Muscle of leg (tissue), 11 donors: Measurements from ENCODE around the gene CCL19. TPM values are rescaled to one million over a fixed set of nuclear protein-coding genes. Genes with fewer than 3 reads are reported as not detected.

Source experiments
- DNase-seq: peaks from one replicate; pipeline ENCODE4 v3.0.0; 2013
- H3K27ac ChIP-seq: one replicate; pipeline ENCODE4 v1.5.1; 2013; ENCODE audit warnings: mild to moderate bottlenecking, low read length, control low read depth
- H3K27me3 ChIP-seq: one replicate; pipeline ENCODE4 v1.6.1; 2013; ENCODE audit warnings: low read length; ENCODE audit not compliant: control insufficient read depth, insufficient read depth
- H3K36me3 ChIP-seq: one replicate; pipeline ENCODE4 v1.6.1; 2013; ENCODE audit warnings: low read length; ENCODE audit not compliant: control insufficient read depth, insufficient read depth
- H3K4me1 ChIP-seq: one replicate; pipeline ENCODE4 v1.6.1; 2013; ENCODE audit warnings: low read length; ENCODE audit not compliant: control insufficient read depth, insufficient read depth
- H3K4me3 ChIP-seq: one replicate; pipeline ENCODE4 v1.5.1; 2013; ENCODE audit warnings: low read length, control low read depth
- H3K9me3 ChIP-seq: replicated peaks from 2 replicates; pipeline ENCODE4 v1.6.1; 2013; ENCODE audit warnings: low read depth, low read length; ENCODE audit not compliant: control insufficient read depth
- WGBS: methylation state at CpG from one replicate; pipeline ENCODE4 v1.1.5; 2013; ENCODE audit warnings: missing lambda C conversion rate; ENCODE audit not compliant: insufficient coverage; 5-methylcytosine and 5-hydroxymethylcytosine counted together
- polyA plus RNA-seq, 8 donors: library from polyadenylated mRNA; unstranded; fragments of 120-200 nt; gene quantifications; one replicate each; pipeline versions ENCODE4 v1.2.1 to v1.2.3, GENCODE V29; 2013; ENCODE audit warnings: inconsistent platforms in 1 of 8, low replicate concordance in 1 of 8; ENCODE audit not compliant: insufficient read length in 8 of 8, insufficient read depth in 1 of 8
- total RNA-seq: library from RNA; stranded (reverse); fragments of 120-200 nt; gene quantifications from one replicate; pipeline ENCODE4 v1.2.4, GENCODE V29; 2013

CCL19 gene
- total and polyA plus RNA-seq, 9 donors, result 0.16 to 0.48 (median 0.35) TPM; not detected in 4

DNA sequence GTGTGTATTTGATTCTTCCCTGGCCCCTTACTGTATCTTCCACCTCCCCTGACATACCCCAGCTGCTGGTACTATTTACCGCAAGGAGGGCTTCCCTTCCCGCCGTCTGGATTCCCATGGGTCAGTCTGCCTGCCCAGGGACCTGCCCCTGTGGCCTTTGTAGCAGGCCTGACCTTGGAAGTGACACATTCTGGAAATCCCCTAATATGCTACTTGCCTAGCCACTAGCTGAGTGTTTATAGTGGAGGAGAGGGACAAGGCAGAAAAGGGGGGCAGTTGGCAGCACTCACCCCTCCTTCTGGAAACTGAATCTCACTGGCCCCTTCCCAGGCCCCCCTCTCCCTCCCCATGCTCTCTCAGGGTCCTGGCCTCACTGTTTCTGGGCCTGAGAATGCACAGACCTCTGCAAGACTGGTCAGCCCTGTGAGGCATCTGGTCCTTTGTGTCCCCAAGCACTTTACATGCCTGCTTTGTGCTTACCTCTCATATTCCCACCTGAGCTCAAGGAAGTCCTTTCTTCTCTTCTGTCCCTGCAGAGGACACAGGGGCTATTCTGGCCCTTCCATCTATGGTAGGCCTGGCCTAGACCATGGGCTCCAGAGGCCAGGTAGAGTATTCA, 27.0 kb upstream of the CCL19 start:
- no peaks in the 10 kb centered on the region for H3K36me3 ChIP-seq
- H3K9me3 ChIP-seq, result no peaks in the 10 kb centered on the region
- H3K27ac ChIP-seq, result no peak overlapping the region
- no peak for DNase-seq
- H3K27me3 ChIP-seq, result peaks cover 3% of the 10 kb centered on the region
- WGBS, result no CpG with 5 or more reads among the region's 3 CpGs
- H3K4me1 ChIP-seq, result no peaks in the 10 kb centered on the region
- H3K4me3 ChIP-seq, result no peak overlapping the region

DNA sequence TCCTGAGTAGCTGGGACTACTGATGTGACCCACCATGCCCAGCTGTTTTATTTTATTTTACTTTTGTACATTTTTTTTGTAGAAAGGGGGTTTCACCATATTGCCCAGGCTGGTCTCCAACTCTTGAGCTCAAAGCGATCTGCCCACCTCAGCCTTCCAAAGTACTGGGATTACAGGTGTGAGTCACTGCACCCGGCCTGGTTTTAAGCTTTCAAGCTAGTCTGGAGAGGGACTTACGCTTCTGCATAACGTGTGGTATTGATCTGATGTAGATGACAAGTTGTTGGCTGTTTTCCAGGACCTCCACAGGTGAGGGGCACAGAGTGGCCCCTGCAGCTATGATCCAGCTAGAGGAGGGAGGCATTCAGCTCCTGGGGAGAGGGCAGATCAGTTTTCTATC, 25.6 kb upstream of the CCL19 start:
- DNase-seq, result no peak
- Histone ChIP-seq H3K36me3 (no peaks in the 10 kb centered on the region), H3K4me1 (no peaks in the 10 kb centered on the region), H3K4me3 (no peak overlapping the region), H3K9me3 (no peaks in the 10 kb centered on the region), H3K27ac (no peak overlapping the region), H3K27me3 (peaks cover 3% of the 10 kb centered on the region)
- WGBS, result 63% methylated on average over 2 of the region's 4 CpGs

DNA sequence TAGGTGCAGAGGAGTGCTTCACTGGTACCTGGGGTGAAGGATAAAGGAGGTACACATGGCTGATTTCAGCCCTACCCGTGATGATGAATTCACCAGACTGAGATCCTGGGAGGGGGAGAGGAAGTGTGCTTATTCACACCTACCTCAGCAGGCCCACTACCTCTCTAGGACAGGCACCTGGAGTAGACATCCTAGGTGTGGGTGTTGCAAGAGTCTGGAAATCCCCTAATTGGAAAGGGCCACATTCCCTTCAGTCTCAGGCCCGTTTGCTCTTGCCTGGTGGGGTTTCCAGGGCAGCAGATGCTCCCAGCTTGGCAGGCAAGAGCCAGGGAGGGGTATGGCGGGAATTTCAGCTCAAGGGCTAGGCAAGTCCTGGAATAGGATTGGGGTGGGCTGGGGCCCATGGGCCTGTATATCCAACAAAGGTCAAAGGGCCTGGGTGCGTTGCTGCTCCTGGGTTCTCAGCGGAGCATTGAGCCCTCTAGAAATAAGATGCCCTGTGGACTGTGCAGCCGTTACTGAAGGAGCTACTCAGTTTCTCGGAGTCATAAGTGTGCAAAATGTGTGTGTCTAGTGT, 24.7 kb upstream of the CCL19 start:
- H3K9me3 ChIP-seq, result no peaks in the 10 kb centered on the region
- DNase-seq, result no peak
- H3K4me1 ChIP-seq, result no peaks in the 10 kb centered on the region
- 80% methylated on average over 6 of the region's 7 CpGs for WGBS
- no peak overlapping the region for H3K27ac ChIP-seq
- H3K27me3 ChIP-seq, result peaks cover 3% of the 10 kb centered on the region
- no peaks in the 10 kb centered on the region for H3K36me3 ChIP-seq
- no peak overlapping the region for H3K4me3 ChIP-seq

DNA sequence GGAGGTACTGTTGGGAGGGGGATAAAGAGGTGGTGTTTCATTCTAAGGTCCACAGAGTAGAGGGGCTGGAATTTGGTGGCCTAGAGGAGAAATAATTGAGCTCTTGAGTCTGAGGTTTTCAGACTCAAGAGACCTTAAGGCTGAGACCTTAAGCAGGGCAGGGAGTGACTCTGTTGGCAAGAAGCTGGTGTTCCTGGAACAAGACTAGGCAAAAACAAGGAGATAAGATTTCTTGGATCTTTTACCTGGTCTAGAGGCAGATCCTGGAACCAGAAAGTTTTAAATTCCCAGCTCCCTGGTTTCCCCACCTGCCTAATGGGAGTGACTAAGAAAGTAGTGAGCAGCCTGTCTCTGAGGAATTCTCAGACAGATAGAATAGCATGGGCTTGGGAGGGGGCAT, 22.9 kb upstream of the CCL19 start:
- Histone ChIP-seq H3K36me3 (no peaks in the 10 kb centered on the region), H3K9me3 (no peaks in the 10 kb centered on the region), H3K4me1 (peaks cover 4% of the 10 kb centered on the region), H3K27me3 (peaks cover 3% of the 10 kb centered on the region), H3K4me3 (no peak overlapping the region), H3K27ac (no peak overlapping the region)
- no peak for DNase-seq

DNA sequence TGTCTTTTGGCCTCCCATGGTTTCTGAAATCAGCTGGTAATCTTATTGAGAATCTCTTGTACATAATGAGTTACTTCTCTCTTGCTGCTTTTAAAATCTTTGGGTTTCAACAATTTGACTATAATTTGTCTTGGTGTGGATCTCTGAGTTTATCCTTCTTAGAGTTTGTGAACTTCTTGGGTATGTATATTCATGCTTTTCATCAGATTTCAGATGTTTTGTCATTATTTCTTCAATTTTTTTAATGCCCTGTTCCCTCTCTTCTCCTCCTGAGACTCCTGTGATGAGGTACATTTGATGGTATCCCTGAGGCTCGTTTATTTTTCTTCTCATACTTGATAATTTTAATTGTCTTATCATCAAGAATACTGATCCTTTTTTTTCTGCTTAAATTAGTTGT, 21.1 kb upstream of the CCL19 start:
- peaks cover 3% of the 10 kb centered on the region for H3K27me3 ChIP-seq
- H3K36me3 ChIP-seq, result no peaks in the 10 kb centered on the region
- H3K27ac ChIP-seq, result no peak overlapping the region
- WGBS, result no CpG with 5 or more reads among the region's 1 CpG
- no peak for DNase-seq
- peaks cover 4% of the 10 kb centered on the region for H3K4me1 ChIP-seq
- no peaks in the 10 kb centered on the region for H3K9me3 ChIP-seq
- no peak overlapping the region for H3K4me3 ChIP-seq

DNA sequence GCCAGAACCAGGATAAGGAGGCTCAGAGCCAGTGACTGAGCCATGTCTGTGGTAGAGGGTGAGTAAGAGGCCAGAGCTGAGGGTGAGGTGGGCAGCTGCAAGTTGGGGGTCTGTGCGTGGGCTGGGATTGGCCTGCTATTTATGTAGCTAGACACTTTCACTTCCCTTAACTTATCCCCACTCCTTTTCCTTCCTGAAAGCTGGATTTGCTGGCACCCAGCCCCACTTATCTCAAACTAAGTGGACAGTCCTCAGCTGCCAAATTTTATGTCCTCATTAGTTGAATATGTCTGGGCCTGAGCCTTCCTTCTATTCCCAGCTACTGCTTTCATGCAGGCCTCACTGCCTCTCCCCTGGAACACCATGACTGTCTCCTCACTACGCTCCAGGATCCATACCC, 18.9 kb upstream of the CCL19 start, which contains the start of gene CCL21:
Gene CCL21, minus strand, starts transcription at position 114 of the 400 bp plus-strand sequence. Its CDS starts 70 bp downstream, at position 44.
- peak; percentile 58 for DNase-seq

DNA sequence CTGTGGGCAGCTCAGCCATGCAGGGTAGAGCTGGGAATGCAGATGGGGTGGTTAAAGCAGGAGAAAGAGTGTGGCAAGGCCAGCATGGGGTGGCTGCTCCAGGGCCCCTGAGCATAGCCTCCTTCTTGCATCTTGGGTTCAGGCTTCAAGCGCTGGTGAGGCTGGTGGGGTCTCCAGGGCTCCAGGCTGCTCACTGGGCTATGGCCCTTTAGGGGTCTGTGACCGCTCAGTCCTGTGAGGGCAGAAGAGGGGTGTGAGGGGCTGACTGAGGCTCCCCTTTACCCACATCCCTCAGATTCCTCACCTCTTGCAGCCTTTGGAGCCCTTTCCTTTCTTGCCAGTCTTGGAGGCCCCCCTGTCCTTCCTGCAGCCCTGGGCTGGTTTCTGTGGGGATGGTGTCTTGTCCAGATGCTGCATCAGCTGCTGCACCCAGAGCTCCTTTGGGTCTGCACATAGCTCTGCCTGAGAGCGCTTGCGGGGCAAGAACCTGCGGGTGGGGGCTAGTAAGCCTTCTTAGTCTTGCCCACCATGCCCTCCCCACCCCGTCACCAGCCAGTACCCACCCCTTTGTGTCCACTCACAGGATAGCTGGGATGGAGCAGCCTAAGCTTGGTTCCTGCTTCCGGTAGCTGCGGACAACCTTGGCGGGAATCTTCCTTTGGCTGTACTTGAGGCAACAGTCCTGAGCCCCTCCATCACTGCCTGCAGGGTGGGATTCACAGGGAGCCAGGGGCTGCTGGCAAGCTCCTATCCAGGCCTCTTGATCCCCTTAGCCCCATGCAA, 18.3 kb upstream of the CCL19 start:
- no peak overlapping the region for H3K27ac ChIP-seq
- H3K4me1 ChIP-seq, result peaks cover 4% of the 10 kb centered on the region
- no peak for DNase-seq
- no peaks in the 10 kb centered on the region for H3K36me3 ChIP-seq
- 84% methylated on average over 5 of the region's 9 CpGs for WGBS
- no peaks in the 10 kb centered on the region for H3K27me3 ChIP-seq
- H3K4me3 ChIP-seq, result no peak overlapping the region
- H3K9me3 ChIP-seq, result no peaks in the 10 kb centered on the region

More for the DNA sequence above, 18.9 kb upstream of the CCL19 start, which contains the start of gene CCL21:
- Histone ChIP-seq H3K27ac (no peak within 1 kb of the TSS), H3K4me3 (no peak within 1 kb of the TSS), H3K9me3 (no peaks in the 10 kb centered on the region), H3K4me1 (peaks cover 4% of the 10 kb centered on the region), H3K36me3 (no peaks in the 10 kb centered on the region), H3K27me3 (no peaks in the 10 kb centered on the region)
- WGBS, result no CpG with 5 or more reads among the region's 2 CpGs

DNA sequence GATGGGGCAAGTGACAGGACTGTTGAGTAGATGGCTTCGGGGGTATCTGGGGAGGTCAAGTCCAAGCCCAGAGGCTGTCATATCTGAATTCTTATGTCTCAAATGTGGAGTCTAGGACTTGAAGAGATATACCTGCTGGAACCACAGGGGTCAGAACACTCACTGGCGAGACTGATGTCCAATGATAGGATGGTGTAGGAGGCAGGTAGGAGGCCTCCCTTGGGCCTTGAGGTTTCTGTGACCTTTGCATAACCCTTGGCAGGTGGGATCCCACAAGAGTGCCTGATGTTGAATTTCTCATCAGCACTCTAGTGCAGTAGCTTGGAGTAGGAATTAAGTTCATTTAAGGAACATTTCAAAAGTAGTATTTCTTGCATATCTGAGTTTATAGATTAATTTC, 16.1 kb upstream of the CCL19 start:
- H3K4me1 ChIP-seq, result peaks cover 4% of the 10 kb centered on the region
- no peak overlapping the region for H3K4me3 ChIP-seq
- no peaks in the 10 kb centered on the region for H3K36me3 ChIP-seq
- H3K27ac ChIP-seq, result no peak overlapping the region
- no peaks in the 10 kb centered on the region for H3K9me3 ChIP-seq
- no peaks in the 10 kb centered on the region for H3K27me3 ChIP-seq
- DNase-seq, result no peak
- 78% methylated on average over 2 of the region's 2 CpGs for WGBS

DNA sequence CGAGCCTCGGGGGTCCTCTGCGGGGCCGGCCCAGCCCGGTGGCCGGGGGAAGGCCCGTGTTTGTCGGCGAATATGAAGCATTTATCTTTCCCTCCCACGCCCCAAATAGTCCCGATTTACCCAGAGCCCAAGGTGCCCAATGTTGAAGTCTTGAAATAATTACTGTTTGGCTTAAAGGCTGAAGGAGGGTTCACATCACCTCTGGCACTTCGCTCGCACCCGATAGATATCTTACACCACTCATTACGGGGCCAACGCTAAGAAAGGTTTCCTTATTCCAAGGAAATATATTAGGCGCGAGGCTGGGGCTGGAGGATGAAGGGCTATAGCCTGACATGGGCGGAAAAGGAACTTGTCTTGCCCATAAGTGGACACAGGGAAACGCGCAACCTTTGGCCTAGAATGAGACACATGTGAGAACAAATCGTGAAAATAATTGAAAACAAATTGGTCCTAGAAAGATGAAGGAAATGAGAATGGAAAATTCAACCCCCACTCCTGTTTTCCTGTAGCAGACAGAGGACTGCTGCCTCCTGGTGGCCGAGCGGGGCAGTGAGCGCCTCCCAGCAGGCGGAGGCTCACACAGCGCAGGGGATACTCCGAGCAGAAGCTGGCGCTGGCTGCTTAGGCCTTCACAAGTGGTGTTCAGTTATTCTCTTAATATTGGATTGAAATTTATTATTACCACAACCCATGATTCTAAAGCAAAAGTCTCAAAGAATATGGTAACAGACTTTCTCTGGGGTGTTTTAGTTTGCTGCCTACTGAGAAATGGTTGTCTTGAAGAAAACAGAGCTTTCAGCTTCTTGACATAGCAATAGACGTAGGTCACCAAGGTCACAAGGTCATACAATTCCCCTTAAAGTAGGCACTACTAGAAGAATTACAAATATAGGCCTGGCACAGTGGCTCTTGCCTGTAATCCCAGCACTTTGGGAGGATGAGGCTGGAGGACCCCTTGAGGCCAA, 11.0 kb upstream of the CCL19 start:
- Histone ChIP-seq H3K27me3 (peaks cover 8% of the 10 kb centered on the region), H3K27ac (peak overlapping the region; percentile 74), H3K4me1 (peaks cover 7% of the 10 kb centered on the region), H3K9me3 (no peaks in the 10 kb centered on the region), H3K4me3 (peak overlapping the region; percentile 34), H3K36me3 (no peaks in the 10 kb centered on the region)
- peak; percentile 89 for DNase-seq
- WGBS, result 0% methylated on average over 7 of the region's 30 CpGs
